MM.1S (cell line): ENCODE measurements around the gene ATP6V1F.

Experiments
- DNase-seq: peaks from one replicate; pipeline ENCODE4 v3.0.0-alpha.2; 2015
- H2AFZ ChIP-seq: fragments of 300-600 bp; sonication (generic); 2 replicates; pipeline ENCODE4 v1.6.0; 2016; ENCODE audit warnings: antibody characterized with exemption, low read length
- H3F3A ChIP-seq: fragments of 300-600 bp; sonication (generic); 2 replicates; pipeline ENCODE4 v1.6.1; 2016; ENCODE audit warnings: mild to moderate bottlenecking, antibody characterized with exemption, low read length, moderate library complexity, mixed read lengths; ENCODE audit not compliant: insufficient read depth
- H3K27ac ChIP-seq: fragments of 300-600 bp; sonication (generic); 2 replicates; pipeline ENCODE4 v1.5.1; 2016; ENCODE audit warnings: mild to moderate bottlenecking, low read length
- H3K27me3 ChIP-seq: fragments of 300-600 bp; sonication (generic); replicated peaks from 2 replicates; pipeline ENCODE4 v1.6.0; 2016; ENCODE audit warnings: low read length; ENCODE audit not compliant: insufficient read depth
- H3K36me3 ChIP-seq: fragments of 300-600 bp; sonication (generic); replicated peaks from 2 replicates; pipeline ENCODE4 v1.6.1; 2016; ENCODE audit warnings: mild to moderate bottlenecking, low read length, mixed read lengths; ENCODE audit not compliant: insufficient read depth
- H3K4me1 ChIP-seq: fragments of 300-600 bp; sonication (generic); 2 replicates; pipeline ENCODE4 v1.6.1; 2016; ENCODE audit warnings: low read length, mixed read lengths
- H3K4me2 ChIP-seq: fragments of 300-600 bp; sonication (generic); 2 replicates; pipeline ENCODE4 v1.6.0; 2016; ENCODE audit warnings: low read depth, low read length
- H3K4me3 ChIP-seq: fragments of 300-600 bp; sonication (generic); 2 replicates; pipeline ENCODE4 v1.5.1; 2016; ENCODE audit warnings: low read length, mixed read lengths
- H3K79me2 ChIP-seq: fragments of 300-600 bp; sonication (generic); 2 replicates; pipeline ENCODE4 v1.6.1; 2016; ENCODE audit warnings: mixed run types, low read length, mixed read lengths
- H3K9ac ChIP-seq: fragments of 300-600 bp; sonication (generic); 2 replicates; pipeline ENCODE4 v1.6.1; 2016; ENCODE audit warnings: low read length, mixed read lengths
- H3K9me2 ChIP-seq: fragments of 300-600 bp; sonication (generic); replicated peaks from 2 replicates; pipeline ENCODE4 v1.6.1; 2016; ENCODE audit warnings: mild to moderate bottlenecking, low read length, mixed read lengths; ENCODE audit not compliant: insufficient read depth
- H3K9me3 ChIP-seq: fragments of 300-600 bp; sonication (generic); replicated peaks from 2 replicates; pipeline ENCODE4 v1.6.1; 2016; ENCODE audit warnings: mild to moderate bottlenecking, low read length, mixed read lengths; ENCODE audit not compliant: insufficient read depth
- H4K20me1 ChIP-seq: fragments of 300-600 bp; sonication (generic); 2 replicates; pipeline ENCODE4 v1.6.1; 2016; ENCODE audit warnings: mild to moderate bottlenecking, low read length, moderate library complexity, mixed read lengths; ENCODE audit not compliant: insufficient read depth
- CTCF ChIP-seq: fragments of 300-600 bp; sonication (generic); IDR thresholded peaks from 2 replicates; pipeline ENCODE4 v1.5.1; 2016; ENCODE audit warnings: antibody characterized with exemption, low read length, mixed read lengths
- EZH2 ChIP-seq: fragments of 300-600 bp; sonication (generic); optimal IDR thresholded peaks from 2 replicates; pipeline ENCODE3; 2017; ENCODE audit warnings: low read depth, mild to moderate bottlenecking, antibody characterized with exemption, low read length, mixed read lengths
- EZH2phosphoT487 ChIP-seq: fragments of 300-600 bp; sonication (generic); IDR thresholded peaks from 2 replicates; pipeline ENCODE4 v1.6.1; 2018; ENCODE audit warnings: antibody characterized with exemption, low read length

Gene ATP6V1F

GRCh38 chr7:128836729-128837348 lies 25.8 kb upstream of the ATP6V1F start:
- Histone ChIP-seq H3K9me2 (no peaks in the 10 kb centered on the region), H3K9ac (no peak overlapping the region), H3K79me2 (no peaks in the 10 kb centered on the region), H4K20me1 (no peaks in the 10 kb centered on the region), H3K27me3 (peaks cover 26% of the 10 kb centered on the region), H3K4me1 (no peaks in the 10 kb centered on the region), H3K4me2 (no peak overlapping the region), H3K9me3 (no peaks in the 10 kb centered on the region), H3K27ac (no peak overlapping the region), H3F3A (no peaks in the 10 kb centered on the region), H3K4me3 (no peak overlapping the region), H2AFZ (no peak overlapping the region), H3K36me3 (no peaks in the 10 kb centered on the region)
- TF ChIP-seq EZH2 (no peak), EZH2phosphoT487 (no peak), CTCF (no peak)
- DNase-seq: no peak

DNA sequence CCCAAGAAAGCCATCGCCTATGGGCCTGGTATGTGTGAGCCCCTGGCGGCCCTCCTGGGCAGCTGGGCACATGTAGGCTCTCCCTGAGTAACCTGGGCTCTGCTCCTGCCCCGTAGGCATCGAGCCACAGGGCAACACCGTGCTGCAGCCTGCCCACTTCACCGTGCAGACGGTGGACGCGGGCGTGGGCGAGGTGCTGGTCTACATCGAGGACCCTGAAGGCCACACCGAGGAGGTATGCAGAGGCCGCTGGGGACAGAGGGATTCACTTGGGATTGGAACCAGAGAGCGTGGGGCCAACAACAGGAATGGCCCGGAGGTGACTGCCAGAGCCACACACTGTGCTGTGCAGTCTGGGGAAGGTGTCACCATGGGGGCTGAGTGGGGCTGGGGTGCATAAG lies 25.1 kb upstream of the ATP6V1F start:
- Histone ChIP-seq H3K9me2 (no peaks in the 10 kb centered on the region), H4K20me1 (no peaks in the 10 kb centered on the region), H3K36me3 (no peaks in the 10 kb centered on the region), H3F3A (no peaks in the 10 kb centered on the region), H3K9me3 (no peaks in the 10 kb centered on the region), H2AFZ (no peak overlapping the region), H3K4me2 (no peak overlapping the region), H3K9ac (no peak overlapping the region), H3K4me1 (0 out of 2 replicates have a peak, but pooled peaks cover 3% of the 10 kb centered on the region), H3K27ac (no peak overlapping the region), H3K79me2 (no peaks in the 10 kb centered on the region), H3K4me3 (no peak overlapping the region), H3K27me3 (peaks cover 21% of the 10 kb centered on the region)
- no peak for TF ChIP-seq EZH2
- TF ChIP-seq CTCF: no peak
- no peak for TF ChIP-seq EZH2phosphoT487
- no peak for DNase-seq

- no peak overlapping the region for H3K27ac ChIP-seq
- 0 out of 2 replicates have a peak, but pooled peaks cover 3% of the 10 kb centered on the region for H3K4me1 ChIP-seq
- DNase-seq: no peak
- TF ChIP-seq EZH2phosphoT487 (no peak), CTCF (no peak), EZH2 (no peak)
- H3K9me2 ChIP-seq: no peaks in the 10 kb centered on the region
- H4K20me1 ChIP-seq: no peaks in the 10 kb centered on the region
- no peaks in the 10 kb centered on the region for H3K79me2 ChIP-seq
- no peak overlapping the region for H3K9ac ChIP-seq
- no peaks in the 10 kb centered on the region for H3F3A ChIP-seq
- H2AFZ ChIP-seq: no peak overlapping the region
- no peaks in the 10 kb centered on the region for H3K36me3 ChIP-seq
- H3K27me3 ChIP-seq: peaks cover 16% of the 10 kb centered on the region
- no peaks in the 10 kb centered on the region for H3K9me3 ChIP-seq
- H3K4me2 ChIP-seq: no peak overlapping the region
- H3K4me3 ChIP-seq: no peak overlapping the region
Observed at GRCh38 chr7:128838109-128838779, 24.4 kb upstream of the ATP6V1F start.
